GM23248 (cell line): ENCODE data around the gene SMCO2. TPM values are rescaled to one million over a fixed set of nuclear protein-coding genes. Genes with fewer than 3 reads are reported as not detected.

Experiments
- DNase-seq: peaks from one replicate; pipeline ENCODE4 v3.0.0-alpha.2; 2015
- H2AFZ ChIP-seq: fragments of 200-600 bp; sonication (generic); 2 replicates; pipeline ENCODE4 v1.6.1; 2016; ENCODE audit warnings: antibody characterized with exemption
- H3F3A ChIP-seq: fragments of 200-600 bp; sonication (generic); 2 replicates; pipeline ENCODE4 v1.6.1; 2016; ENCODE audit warnings: mild to moderate bottlenecking, antibody characterized with exemption, mixed run types; ENCODE audit not compliant: insufficient read depth
- H3K27ac ChIP-seq: fragments of 200-600 bp; sonication (generic); 2 replicates; pipeline ENCODE4 v1.5.1; 2016; ENCODE audit warnings: mild to moderate bottlenecking
- H3K27me3 ChIP-seq: fragments of 200-600 bp; sonication (generic); replicated peaks from 2 replicates; pipeline ENCODE4 v1.6.1; 2016; ENCODE audit warnings: mild to moderate bottlenecking; ENCODE audit not compliant: insufficient read depth
- H3K36me3 ChIP-seq: fragments of 200-600 bp; sonication (generic); 2 replicates; pipeline ENCODE4 v1.6.1; 2016; ENCODE audit warnings: low read depth, mild to moderate bottlenecking
- H3K4me1 ChIP-seq: fragments of 200-600 bp; sonication (generic); 2 replicates; pipeline ENCODE4 v1.6.1; 2016; ENCODE audit warnings: mild to moderate bottlenecking; ENCODE audit not compliant: insufficient read depth
- H3K4me2 ChIP-seq: fragments of 200-600 bp; sonication (generic); one replicate; pipeline ENCODE4 v1.6.1; 2016; ENCODE audit warnings: mild to moderate bottlenecking; ENCODE audit not compliant: unreplicated experiment
- H3K4me3 ChIP-seq: fragments of 200-600 bp; sonication (generic); 2 replicates; pipeline ENCODE4 v1.5.1; 2016; ENCODE audit warnings: mild to moderate bottlenecking
- H3K79me2 ChIP-seq: fragments of 200-600 bp; sonication (generic); 2 replicates; pipeline ENCODE4 v1.6.1; 2016; ENCODE audit warnings: mild to moderate bottlenecking; ENCODE audit not compliant: insufficient read depth
- H3K9ac ChIP-seq: fragments of 200-600 bp; sonication (generic); 2 replicates; pipeline ENCODE4 v1.6.1; 2016; ENCODE audit warnings: mild to moderate bottlenecking
- H3K9me2 ChIP-seq: fragments of 200-600 bp; sonication (generic); 2 replicates; pipeline ENCODE4 v1.6.1; 2016; ENCODE audit warnings: mixed run types, mild to moderate bottlenecking, moderate library complexity; ENCODE audit not compliant: insufficient read depth
- H3K9me3 ChIP-seq: fragments of 200-600 bp; sonication (generic); one replicate; pipeline ENCODE4 v1.6.1; 2017; ENCODE audit warnings: low read depth
- H4K20me1 ChIP-seq: fragments of 200-600 bp; sonication (generic); 2 replicates; pipeline ENCODE4 v1.6.0; 2016; ENCODE audit not compliant: insufficient read depth
- EZH2 ChIP-seq: fragments of 200-600 bp; sonication (generic); IDR thresholded peaks from 2 replicates; pipeline ENCODE4 v1.6.1; 2018; ENCODE audit warnings: antibody characterized with exemption, mild to moderate bottlenecking; ENCODE audit not compliant: insufficient read depth, poor library complexity, severe bottlenecking
- EZH2phosphoT487 ChIP-seq: fragments of 200-600 bp; sonication (generic); IDR thresholded peaks from 2 replicates; pipeline ENCODE4 v1.6.1; 2018; ENCODE audit warnings: antibody characterized with exemption, moderate library complexity, mild to moderate bottlenecking, low read depth; ENCODE audit not compliant: insufficient read depth
- WGBS, 2 experiments: methylation state at CpG; one replicate each; pipeline ENCODE4 v1.1.6; 2015 to 2017; ENCODE audit warnings: low lambda C conversion rate in 2 of 2, low coverage in 1 of 2; ENCODE audit errors: missing lambda C conversion rate in 2 of 2; 5-methylcytosine and 5-hydroxymethylcytosine counted together
- in situ Hi-C: fragments of 300-500 bp; cut with MboI; formaldehyde crosslinking; loops from 2 replicates; pipeline ENCODE4 v1.15.0; 2020
- polyA plus RNA-seq: library from polyadenylated mRNA; unstranded; fragments of >200 nt; fragmentation: Nextera tagmentation; extraction: Ambion mirVana; gene quantifications from 2 replicates; pipeline ENCODE4 v1.2.1, GENCODE V29; 2016
- total RNA-seq: library from RNA; depleted of rRNA; stranded (reverse); fragments of >200 nt; shearing (Covaris generic); gene quantifications from 2 replicates; pipeline ENCODE4 v1.2.3, GENCODE V29; 2014

The SMCO2 gene
- total and polyA plus RNA-seq, 2 experiments from 2014 or later = not detected

DNA sequence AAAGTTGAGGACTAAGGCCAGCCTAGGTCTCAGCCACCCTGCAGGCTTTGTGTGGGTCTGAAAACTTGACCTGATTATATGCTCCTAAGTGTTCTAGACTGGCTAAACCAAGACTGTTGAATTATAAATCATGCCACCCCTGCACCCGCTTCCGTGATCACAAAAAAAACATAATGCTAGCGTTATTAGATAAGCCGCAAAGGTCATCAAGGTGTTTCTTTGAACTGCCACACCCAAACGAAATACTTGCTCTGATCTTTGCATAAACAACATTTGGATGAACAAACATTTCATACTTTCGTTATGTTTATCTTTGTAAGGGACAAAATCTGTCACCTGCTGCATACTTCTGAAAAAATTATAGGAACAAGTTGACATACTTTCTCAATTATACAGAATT is 2.5 kb downstream of the SMCO2 start:
- Histone ChIP-seq H3K9ac (no peak overlapping the region), H3K79me2 (no peaks in the 10 kb centered on the region), H3K27ac (no peak overlapping the region), H4K20me1 (no peaks in the 10 kb centered on the region), H3K9me3 (no peaks in the 10 kb centered on the region), H2AFZ (no peak overlapping the region), H3K4me2 (no peak overlapping the region), H3K36me3 (no peaks in the 10 kb centered on the region), H3K9me2 (no peaks in the 10 kb centered on the region), H3K4me3 (no peak overlapping the region), H3K27me3 (no peaks in the 10 kb centered on the region), H3K4me1 (no peaks in the 10 kb centered on the region), H3F3A (no peaks in the 10 kb centered on the region)
- TF ChIP-seq EZH2 = no peak
- TF ChIP-seq EZH2phosphoT487 = no peak
- no peak for DNase-seq
- in situ Hi-C loops = no loop called here
- WGBS, 2 experiments = 90 to 91% methylated on average over 6 of the region's 6 CpGs

DNA sequence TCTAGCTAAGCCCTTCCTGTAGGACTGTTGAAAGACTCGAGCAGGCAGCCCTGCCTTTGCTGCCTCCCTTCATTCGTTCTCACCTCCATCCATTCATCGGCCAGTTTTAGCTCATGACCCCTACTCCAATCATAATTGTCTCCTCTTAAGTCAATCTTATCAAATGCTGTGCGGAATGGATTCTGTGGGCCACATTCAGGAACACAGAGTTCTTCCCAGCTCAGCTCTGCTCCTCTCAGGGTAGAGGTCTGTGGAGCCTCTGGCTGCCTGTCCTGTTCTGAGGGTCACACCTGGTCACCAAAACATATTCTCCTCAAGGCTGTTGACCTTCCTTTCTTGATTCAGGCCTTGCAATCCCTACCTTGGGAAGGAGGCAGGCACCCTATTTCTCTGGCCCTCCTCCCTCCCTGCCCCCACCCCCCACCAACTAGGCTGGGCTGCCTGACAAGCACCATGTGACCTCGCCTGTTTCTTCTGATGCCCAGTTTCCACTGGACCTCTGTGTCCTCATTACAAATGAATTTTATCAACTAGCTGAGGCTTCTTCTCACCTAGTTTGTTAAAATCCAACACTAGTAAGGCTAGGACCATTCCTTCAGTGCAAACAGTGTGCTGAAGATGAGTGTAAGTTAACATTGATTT is 3.5 kb downstream of the SMCO2 start:
- no peak overlapping the region for H3K4me2 ChIP-seq
- H3K79me2 ChIP-seq = no peaks in the 10 kb centered on the region
- H3K9me2 ChIP-seq = no peaks in the 10 kb centered on the region
- in situ Hi-C loops = no loop called here
- H4K20me1 ChIP-seq = no peaks in the 10 kb centered on the region
- TF ChIP-seq EZH2 (no peak), EZH2phosphoT487 (no peak)
- no peak overlapping the region for H3K9ac ChIP-seq
- no peaks in the 10 kb centered on the region for H3K4me1 ChIP-seq
- WGBS, 2 experiments = 77 to 81% methylated on average over 5 of the region's 5 CpGs
- H3F3A ChIP-seq = no peaks in the 10 kb centered on the region
- H3K27me3 ChIP-seq = no peaks in the 10 kb centered on the region
- H3K4me3 ChIP-seq = no peak overlapping the region
- H3K36me3 ChIP-seq = no peaks in the 10 kb centered on the region
- no peak overlapping the region for H2AFZ ChIP-seq
- no peak overlapping the region for H3K27ac ChIP-seq
- H3K9me3 ChIP-seq = no peaks in the 10 kb centered on the region
- DNase-seq = no peak

DNA sequence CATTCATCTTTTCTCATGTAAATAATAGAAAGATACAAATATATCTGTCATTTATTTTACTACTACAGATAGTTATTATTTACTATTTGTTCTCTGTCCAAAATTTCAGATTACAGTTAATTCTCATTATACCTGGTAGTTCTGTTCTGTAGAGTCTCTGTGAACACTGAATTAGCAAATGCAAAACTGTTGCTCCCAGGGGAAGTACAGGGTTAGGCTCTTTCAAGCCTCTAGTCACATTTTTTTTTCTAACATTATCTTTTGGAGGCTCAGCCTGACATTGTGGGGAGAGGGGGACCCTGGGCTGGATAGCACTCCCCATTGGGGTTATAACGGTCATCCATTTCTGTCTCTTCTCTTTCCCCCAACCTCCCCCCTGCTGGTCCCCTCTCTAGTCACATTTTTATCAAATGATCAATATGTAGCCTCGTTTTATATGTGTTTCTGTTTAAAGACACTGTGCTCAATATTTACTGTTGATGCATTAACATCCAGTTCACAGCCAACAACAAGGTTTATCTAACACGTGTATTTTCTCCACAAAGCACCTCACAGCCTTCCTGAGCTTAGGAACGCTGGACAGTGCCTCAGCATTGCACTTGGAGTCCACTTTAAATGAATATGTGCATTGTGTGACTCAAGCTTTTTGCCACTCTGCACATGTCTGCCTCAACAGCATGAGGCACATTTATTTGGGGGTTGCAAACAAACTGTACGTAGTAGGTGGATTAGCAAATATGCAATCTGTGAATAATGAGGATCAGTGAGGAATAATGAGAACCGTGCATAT is 4.7 kb downstream of the SMCO2 start:
- Histone ChIP-seq H2AFZ (no peak overlapping the region), H3K27me3 (no peaks in the 10 kb centered on the region), H3K36me3 (no peaks in the 10 kb centered on the region), H3K4me1 (no peaks in the 10 kb centered on the region), H3K4me3 (no peak overlapping the region), H3K9me3 (no peaks in the 10 kb centered on the region), H3K4me2 (no peak overlapping the region), H4K20me1 (no peaks in the 10 kb centered on the region), H3K9me2 (no peaks in the 10 kb centered on the region), H3F3A (no peaks in the 10 kb centered on the region), H3K9ac (no peak overlapping the region), H3K27ac (no peak overlapping the region), H3K79me2 (no peaks in the 10 kb centered on the region)
- WGBS, 2 experiments = 85 to 89% methylated on average over 6 of the region's 6 CpGs
- no peak for DNase-seq
- in situ Hi-C loops = no loop called here
- TF ChIP-seq EZH2phosphoT487 (no peak), EZH2 (no peak)

- Histone ChIP-seq H3K27me3 (no peaks in the 10 kb centered on the region), H2AFZ (no peak overlapping the region), H3K4me1 (no peaks in the 10 kb centered on the region), H4K20me1 (no peaks in the 10 kb centered on the region), H3K9me3 (no peaks in the 10 kb centered on the region), H3K36me3 (no peaks in the 10 kb centered on the region), H3K9ac (no peak overlapping the region), H3F3A (no peaks in the 10 kb centered on the region), H3K9me2 (no peaks in the 10 kb centered on the region), H3K4me2 (no peak overlapping the region), H3K4me3 (no peak overlapping the region), H3K79me2 (no peaks in the 10 kb centered on the region), H3K27ac (no peak overlapping the region)
- in situ Hi-C loops = no loop called here
- no peak for TF ChIP-seq EZH2
- no peak for TF ChIP-seq EZH2phosphoT487
- WGBS, 2 experiments = 46 to 56% methylated on average over 2 of the region's 2 CpGs
- no peak for DNase-seq
Observed at GRCh38 chr12:27453421-27453820, 6.9 kb downstream of the SMCO2 start.
